ENCODE measurements around the gene WFS1.

Gene WFS1

DNA sequence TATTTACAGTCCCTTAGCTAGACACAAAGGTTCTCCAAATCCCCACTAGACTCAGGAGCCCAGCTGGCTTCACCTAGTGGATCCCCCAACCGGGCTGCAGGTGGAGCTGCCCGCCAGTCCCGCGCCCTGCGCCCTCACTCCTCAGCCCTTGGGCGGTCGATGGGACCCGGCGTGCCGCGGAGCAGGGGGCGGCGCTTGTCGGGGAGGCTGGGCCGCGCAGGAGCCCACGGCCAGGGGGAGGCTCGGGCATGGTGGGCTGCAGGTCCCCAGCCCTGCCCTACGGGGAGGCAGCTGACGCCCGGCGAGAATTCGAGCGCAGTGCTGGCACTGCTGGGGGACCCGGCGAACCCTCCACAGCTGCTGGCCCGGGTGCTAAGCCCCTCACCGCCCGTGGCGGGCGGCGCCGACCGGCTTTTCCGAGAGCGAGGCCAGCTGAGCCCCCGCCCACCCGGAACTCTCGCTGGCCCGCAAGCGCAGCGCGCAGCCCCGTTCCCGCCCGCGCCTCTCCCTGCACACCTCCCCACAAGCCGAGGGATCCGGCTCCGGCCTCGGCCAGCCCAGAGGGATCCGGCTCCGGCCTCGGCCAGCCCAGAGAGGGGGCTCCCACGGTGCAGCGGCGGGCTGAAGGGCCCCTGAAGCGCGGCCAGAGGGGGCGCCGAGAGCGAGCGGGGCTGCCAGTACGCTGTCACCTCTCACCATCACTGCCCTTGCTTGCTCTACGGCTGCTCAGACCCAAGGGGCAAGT lies 39.4 kb downstream of the WFS1 start:
- DNase-seq (ENCODE audit: low read depth, low spot score) = no peak
- H3K27ac ChIP-seq = no peak overlapping the region
- H3K36me3 ChIP-seq (ENCODE audit: insufficient read depth, low read length) = no peaks in the 10 kb centered on the region
- no peak overlapping the region for H3K4me3 ChIP-seq
- TF ChIP-seq POLR2AphosphoS5 (IDR thresholded peaks at IDR 0.05; ENCODE audit: borderline replicate concordance, low read depth, low read length) (no peak), EZH2 (IDR thresholded peaks at IDR 0.05) (no peak), FOXP2 (optimal IDR thresholded peaks at IDR 0.05; ENCODE audit: control extremely low read depth, extremely low read length, insufficient read depth) (no peak)
- no peaks in the 10 kb centered on the region for H3K9me3 ChIP-seq (ENCODE audit: low read depth, low read length)
- no peak overlapping the region for H3K9ac ChIP-seq (ENCODE audit: insufficient read length)

DNA sequence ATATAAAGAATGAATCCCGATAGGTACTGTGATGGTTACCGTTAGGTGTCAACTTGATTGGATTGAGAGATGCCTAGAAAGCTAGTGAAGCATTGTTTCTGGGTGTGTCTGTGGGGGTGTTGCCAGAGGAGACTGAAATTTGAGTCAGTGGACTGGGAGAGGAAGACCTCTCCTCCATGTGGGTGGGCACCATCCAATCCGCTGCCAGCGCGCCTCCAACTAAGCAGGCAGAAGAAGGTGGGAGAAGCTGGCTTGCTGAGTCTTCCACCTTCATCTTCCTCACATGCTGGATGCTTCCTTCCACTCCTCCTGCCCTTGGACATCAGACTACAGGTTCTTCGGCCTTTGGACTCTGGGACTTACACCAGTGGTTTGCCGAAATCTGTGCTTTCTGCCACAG lies 40.1 kb downstream of the WFS1 start:
- no peak overlapping the region for H3K4me3 ChIP-seq
- no peak for DNase-seq (ENCODE audit: low read depth, low spot score)
- no peak overlapping the region for H3K27ac ChIP-seq
- TF ChIP-seq FOXP2 (optimal IDR thresholded peaks at IDR 0.05; ENCODE audit: control extremely low read depth, extremely low read length, insufficient read depth) = no peak
- H3K36me3 ChIP-seq (ENCODE audit: insufficient read depth, low read length) = no peaks in the 10 kb centered on the region
- no peak overlapping the region for H3K9ac ChIP-seq (ENCODE audit: insufficient read length)
- H3K9me3 ChIP-seq (ENCODE audit: low read depth, low read length) = no peaks in the 10 kb centered on the region

DNA sequence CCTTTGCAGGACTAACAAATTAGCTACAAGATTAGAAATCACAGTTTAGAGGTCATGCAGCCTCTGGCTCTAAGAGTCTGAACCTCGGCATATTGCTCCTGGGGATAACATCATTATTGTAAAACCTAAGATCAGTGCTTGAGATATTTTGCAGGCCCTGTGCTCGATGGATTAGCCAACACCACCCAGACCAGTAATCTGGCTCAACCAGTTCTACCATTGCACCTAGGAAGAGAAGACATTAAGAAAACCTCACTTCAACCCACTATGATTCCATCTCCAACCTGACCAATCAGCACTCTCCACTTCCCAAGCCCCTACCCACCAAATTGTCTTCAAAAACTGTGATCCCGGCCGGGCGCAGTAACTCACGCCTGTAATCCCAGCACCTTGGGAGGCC lies 43.6 kb downstream of the WFS1 start:
- Histone ChIP-seq H3K36me3 (ENCODE audit: insufficient read depth, low read length) (no peaks in the 10 kb centered on the region), H3K9ac (ENCODE audit: insufficient read length) (no peak overlapping the region), H3K9me3 (ENCODE audit: low read depth, low read length) (no peaks in the 10 kb centered on the region), H3K27ac (no peak overlapping the region), H3K4me3 (no peak overlapping the region)
- no peak for TF ChIP-seq EZH2 (IDR thresholded peaks at IDR 0.05)
- no peak for TF ChIP-seq POLR2AphosphoS5 (IDR thresholded peaks at IDR 0.05; ENCODE audit: borderline replicate concordance, low read depth, low read length)
- TF ChIP-seq FOXP2 (optimal IDR thresholded peaks at IDR 0.05; ENCODE audit: control extremely low read depth, extremely low read length, insufficient read depth) = no peak
- DNase-seq (ENCODE audit: low read depth, low spot score) = no peak

DNA sequence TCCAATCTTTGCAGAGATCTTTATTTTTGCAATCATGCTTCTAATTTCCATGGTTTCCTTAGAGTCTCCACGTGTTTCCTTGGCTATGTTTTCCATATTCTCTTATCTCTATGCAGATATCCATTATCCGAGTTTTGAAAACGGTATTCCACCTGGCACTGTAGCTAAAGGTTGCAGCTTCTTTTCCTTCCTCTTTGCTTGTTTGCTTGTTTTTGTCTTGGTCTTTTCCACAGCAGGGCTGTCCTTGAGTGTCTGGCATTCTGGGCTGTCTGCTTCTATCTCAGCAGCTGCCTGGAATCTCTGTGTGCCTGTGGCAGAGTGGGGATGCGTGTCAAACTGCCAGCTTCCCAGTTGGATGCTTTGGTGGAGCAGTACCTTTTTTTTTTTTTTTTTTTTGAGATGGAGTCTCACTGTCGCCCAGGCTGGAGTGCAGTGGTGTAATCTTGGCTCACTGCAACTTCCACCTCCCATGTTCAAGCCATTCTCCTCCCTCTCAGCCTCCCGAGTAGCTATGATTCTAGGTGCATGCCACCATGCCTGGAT lies 46.9 kb downstream of the WFS1 start:
- no peaks in the 10 kb centered on the region for H3K36me3 ChIP-seq (ENCODE audit: insufficient read depth, low read length)
- no peak for DNase-seq (ENCODE audit: low read depth, low spot score)
- no peak for TF ChIP-seq EZH2 (IDR thresholded peaks at IDR 0.05)
- no peak for TF ChIP-seq POLR2AphosphoS5 (IDR thresholded peaks at IDR 0.05; ENCODE audit: borderline replicate concordance, low read depth, low read length)
- TF ChIP-seq FOXP2 (optimal IDR thresholded peaks at IDR 0.05; ENCODE audit: control extremely low read depth, extremely low read length, insufficient read depth) = no peak
- H3K27ac ChIP-seq = no peak overlapping the region
- H3K9ac ChIP-seq (ENCODE audit: insufficient read length) = no peak overlapping the region
- H3K4me3 ChIP-seq = no peak overlapping the region
- no peaks in the 10 kb centered on the region for H3K9me3 ChIP-seq (ENCODE audit: low read depth, low read length)

DNA sequence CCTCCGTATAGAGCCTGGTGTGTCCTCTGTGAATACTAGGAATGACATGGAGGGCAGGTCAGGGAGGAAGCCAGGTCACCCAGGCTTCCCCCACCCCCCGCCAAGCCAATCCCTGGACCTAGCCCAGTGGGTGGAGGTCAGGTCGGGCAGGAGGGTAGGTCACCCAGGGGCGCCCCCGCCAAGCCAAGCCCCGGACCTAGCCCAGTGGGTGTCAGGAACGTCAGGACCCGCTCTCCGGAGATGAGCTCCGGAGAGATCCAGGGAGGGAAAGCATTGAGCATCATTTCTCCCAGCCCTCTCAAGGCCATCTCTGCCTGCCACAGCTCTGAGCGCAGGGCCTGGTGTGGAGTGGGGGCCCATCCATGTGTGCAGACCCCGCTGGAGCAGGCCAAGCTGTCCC lies 48.6 kb downstream of the WFS1 start:
- Histone ChIP-seq H3K4me3 (no peak overlapping the region), H3K36me3 (ENCODE audit: insufficient read depth, low read length) (no peaks in the 10 kb centered on the region), H3K9me3 (ENCODE audit: low read depth, low read length) (no peaks in the 10 kb centered on the region), H3K9ac (ENCODE audit: insufficient read length) (no peak overlapping the region), H3K27ac (no peak overlapping the region)
- TF ChIP-seq POLR2AphosphoS5 (IDR thresholded peaks at IDR 0.05; ENCODE audit: borderline replicate concordance, low read depth, low read length) (no peak), FOXP2 (optimal IDR thresholded peaks at IDR 0.05; ENCODE audit: control extremely low read depth, extremely low read length, insufficient read depth) (no peak), EZH2 (IDR thresholded peaks at IDR 0.05) (no peak)
- DNase-seq (ENCODE audit: low read depth, low spot score) = no peak

DNA sequence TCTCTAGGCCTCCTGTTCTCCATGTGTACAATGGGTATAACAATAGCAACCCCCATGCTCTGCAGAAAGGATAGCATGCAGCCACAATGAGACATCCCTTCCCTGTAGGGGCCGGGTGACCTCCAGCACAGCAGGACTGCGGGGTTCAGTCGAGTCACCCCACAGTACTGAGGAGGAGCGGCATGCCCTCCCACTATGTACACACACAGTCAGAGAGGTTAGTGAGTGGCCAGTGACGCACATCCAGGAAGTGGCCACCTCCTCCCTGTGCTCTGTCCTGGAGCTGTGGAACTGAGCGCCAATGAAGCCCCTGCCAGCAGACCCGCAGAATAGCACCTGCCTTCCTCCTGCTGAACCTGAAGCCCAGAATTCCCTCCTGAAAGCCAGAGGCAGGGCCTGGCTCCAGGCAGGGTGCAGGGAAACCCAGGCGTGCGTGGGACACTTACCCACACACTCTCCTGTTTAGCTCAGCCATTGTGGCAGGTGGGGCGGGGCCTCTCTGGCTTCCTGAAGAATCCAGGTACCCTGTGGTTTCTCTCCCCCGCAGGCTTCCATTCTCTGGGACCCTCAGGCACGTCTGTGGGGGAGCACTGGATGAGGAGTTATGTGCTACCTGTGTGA lies 50.0 kb downstream of the WFS1 start:
- H3K27ac ChIP-seq = no peak overlapping the region
- DNase-seq (ENCODE audit: low read depth, low spot score) = no peak

DNA sequence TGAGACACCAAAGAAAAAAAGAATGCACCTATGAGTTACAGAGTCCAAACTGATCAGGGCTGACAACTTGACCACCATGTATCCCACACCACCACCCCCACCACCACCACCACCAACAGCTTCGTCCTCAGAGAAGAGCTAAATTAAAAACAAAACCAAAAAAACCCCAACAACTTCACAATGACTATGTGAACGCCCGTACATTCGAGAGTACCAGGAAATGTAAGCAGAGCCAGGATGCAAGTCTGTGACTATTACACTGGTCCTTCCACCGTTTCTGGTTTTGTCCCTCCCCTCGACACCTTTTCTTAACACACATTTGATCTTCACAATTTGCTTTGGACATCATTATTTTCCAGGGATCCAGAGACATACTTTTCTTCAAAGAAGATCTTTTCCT lies 51.0 kb downstream of the WFS1 start:
- Histone ChIP-seq H3K27ac (no peak overlapping the region), H3K9me3 (ENCODE audit: low read depth, low read length) (no peaks in the 10 kb centered on the region), H3K9ac (ENCODE audit: insufficient read length) (no peak overlapping the region), H3K4me3 (no peak overlapping the region), H3K36me3 (ENCODE audit: insufficient read depth, low read length) (no peaks in the 10 kb centered on the region)
- no peak for TF ChIP-seq POLR2AphosphoS5 (IDR thresholded peaks at IDR 0.05; ENCODE audit: borderline replicate concordance, low read depth, low read length)
- TF ChIP-seq FOXP2 (optimal IDR thresholded peaks at IDR 0.05; ENCODE audit: control extremely low read depth, extremely low read length, insufficient read depth) = no peak
- no peak for DNase-seq (ENCODE audit: low read depth, low spot score)

More for the DNA sequence above, 50.0 kb downstream of the WFS1 start:
- H3K9me3 ChIP-seq (ENCODE audit: low read depth, low read length) = no peaks in the 10 kb centered on the region
- H3K4me3 ChIP-seq = no peak overlapping the region
- no peak overlapping the region for H3K9ac ChIP-seq (ENCODE audit: insufficient read length)
- no peaks in the 10 kb centered on the region for H3K36me3 ChIP-seq (ENCODE audit: insufficient read depth, low read length)
- TF ChIP-seq FOXP2 (optimal IDR thresholded peaks at IDR 0.05; ENCODE audit: control extremely low read depth, extremely low read length, insufficient read depth) (no peak), POLR2AphosphoS5 (IDR thresholded peaks at IDR 0.05; ENCODE audit: borderline replicate concordance, low read depth, low read length) (no peak), EZH2 (IDR thresholded peaks at IDR 0.05) (no peak)

DNA sequence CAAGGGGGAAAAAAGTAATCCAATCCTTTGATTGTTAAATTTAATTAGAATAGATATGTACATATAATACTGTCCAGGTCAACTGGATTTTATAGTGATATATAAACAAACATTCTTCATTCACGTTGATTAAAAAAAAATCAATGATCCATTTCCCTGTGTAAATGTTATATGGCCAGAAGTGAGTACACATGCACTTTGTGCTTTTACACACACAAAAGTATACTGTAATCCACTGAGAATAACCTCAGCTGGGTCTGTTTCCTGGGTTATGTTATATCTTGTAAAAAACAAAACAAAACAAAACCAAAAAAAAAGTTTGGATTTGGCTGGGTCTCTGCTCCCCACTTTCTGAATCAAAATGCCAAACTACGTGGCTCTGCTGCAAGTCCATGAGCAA lies 51.7 kb downstream of the WFS1 start:
- Histone ChIP-seq H3K9ac (ENCODE audit: insufficient read length) (no peak overlapping the region), H3K27ac (no peak overlapping the region), H3K9me3 (ENCODE audit: low read depth, low read length) (no peaks in the 10 kb centered on the region), H3K36me3 (ENCODE audit: insufficient read depth, low read length) (no peaks in the 10 kb centered on the region), H3K4me3 (no peak overlapping the region)
- TF ChIP-seq POLR2AphosphoS5 (IDR thresholded peaks at IDR 0.05; ENCODE audit: borderline replicate concordance, low read depth, low read length) = no peak
- TF ChIP-seq EZH2 (IDR thresholded peaks at IDR 0.05) = no peak
- no peak for TF ChIP-seq FOXP2 (optimal IDR thresholded peaks at IDR 0.05; ENCODE audit: control extremely low read depth, extremely low read length, insufficient read depth)
- no peak for DNase-seq (ENCODE audit: low read depth, low spot score)

Measured in SK-N-MC (cell line).